Fibroblast of lung (primary cell): Measurements from ENCODE around the gene ABL2. TPM values are rescaled to one million over a fixed set of nuclear protein-coding genes. Genes with fewer than 3 reads are reported as not detected.
"Not testable (repeated sequence)": the region's sequence is repeated elsewhere in the genome, so short reads cannot be mapped to it uniquely, and the experiment has no call there.

Experiments used
- DNase-seq, 2 donors: peaks; one replicate each; pipeline versions ENCODE4 v3.0.0 to v3.0.0-alpha.2; 2010; ENCODE audit warnings: low read depth in 2 of 2
- H2AFZ ChIP-seq: 2 replicates; pipeline ENCODE4 v1.5.1; 2012; ENCODE audit warnings: low read length, control low read depth, inconsistent platforms
- H3K27ac ChIP-seq: 2 replicates; pipeline ENCODE4 v1.5.1; 2011; ENCODE audit warnings: low read length, control low read depth; ENCODE audit not compliant: insufficient read depth
- H3K27me3 ChIP-seq: 2 replicates; pipeline ENCODE4 v1.5.1; 2011; ENCODE audit warnings: mild to moderate bottlenecking, low read length; ENCODE audit not compliant: control insufficient read depth, insufficient read depth
- H3K36me3 ChIP-seq: 2 replicates; pipeline ENCODE4 v1.5.1; 2011; ENCODE audit warnings: low read length; ENCODE audit not compliant: control insufficient read depth, insufficient read depth
- H3K4me1 ChIP-seq: 2 replicates; pipeline ENCODE4 v1.5.1; 2011; ENCODE audit warnings: low read length; ENCODE audit not compliant: control insufficient read depth, insufficient read depth; ENCODE audit errors: extremely low read depth
- H3K4me2 ChIP-seq: 2 replicates; pipeline ENCODE4 v1.5.1; 2011; ENCODE audit warnings: low read length, control low read depth; ENCODE audit not compliant: insufficient read depth; ENCODE audit errors: extremely low read depth
- H3K4me3 ChIP-seq, 4 experiments: fragments of 200-600 bp in 1 of 4; sonication (generic) in 1 of 4; replicated peaks in 1 of 4; 2 replicates each; pipeline ENCODE4 v1.5.1; 2011 to 2016; ENCODE audit warnings: low read length in 4 of 4, low read depth in 3 of 4, mild to moderate bottlenecking in 3 of 4, control low read depth in 2 of 4, inconsistent platforms in 1 of 4, mixed read lengths in 1 of 4; ENCODE audit not compliant: insufficient read depth in 1 of 4; ENCODE audit errors: control extremely low read depth in 1 of 4
- H3K79me2 ChIP-seq: 2 replicates; pipeline ENCODE4 v1.5.1; 2012; ENCODE audit warnings: mild to moderate bottlenecking, low read length, inconsistent platforms; ENCODE audit not compliant: control insufficient read depth, insufficient read depth
- H3K9ac ChIP-seq: 2 replicates; pipeline ENCODE4 v1.5.1; 2011; ENCODE audit warnings: mild to moderate bottlenecking, low read length, control low read depth; ENCODE audit not compliant: insufficient read depth
- H3K9me3 ChIP-seq: 2 replicates; pipeline ENCODE4 v1.5.1; 2012; ENCODE audit warnings: low read depth, low read length; ENCODE audit not compliant: control insufficient read depth, insufficient read depth
- H4K20me1 ChIP-seq: 2 replicates; pipeline ENCODE4 v1.5.1; 2011; ENCODE audit warnings: low read length; ENCODE audit not compliant: control insufficient read depth, insufficient read depth; ENCODE audit errors: extremely low read depth
- EZH2 ChIP-seq: IDR thresholded peaks from 2 replicates; pipeline ENCODE4 v1.5.1; 2012; ENCODE audit warnings: low read length, control low read depth, mild to moderate bottlenecking; ENCODE audit errors: missing control alignments
- polyA plus RNA-seq, 2 donors: library from polyadenylated mRNA; depleted of rRNA in 1 of 2; stranded (reverse) in 1 of 2; unstranded in 1 of 2; fragments of >200 nt; gene quantifications; 2 replicates each; pipeline ENCODE4 v1.2.1, GENCODE V29; 2011 to 2012; ENCODE audit warnings: missing spikeins in 1 of 2
- total RNA-seq: library from RNA; depleted of rRNA; stranded (reverse); fragments of >200 nt; gene quantifications from 2 replicates; pipeline ENCODE4 v1.2.1, GENCODE V29; 2014
- TF ChIP-seq, protein P1 (sequence below), 2 donors: IDR thresholded peaks in 1 of 2; conservative IDR thresholded peaks in 1 of 2; 1 replicate in 1 of 2; 2 replicates in 1 of 2; pipeline ENCODE4 v1.5.1; 2011 to 2012; ENCODE audit warnings: low read length in 2 of 2, control low read depth in 1 of 2, inconsistent platforms in 1 of 2, low read depth in 1 of 2, mild to moderate bottlenecking in 1 of 2

ABL2 gene
- total and polyA plus RNA-seq, 2 donors (not counting 1 experiment from before 2014, with no cell fraction given): 36.1 to 85.4 TPM

DNA sequence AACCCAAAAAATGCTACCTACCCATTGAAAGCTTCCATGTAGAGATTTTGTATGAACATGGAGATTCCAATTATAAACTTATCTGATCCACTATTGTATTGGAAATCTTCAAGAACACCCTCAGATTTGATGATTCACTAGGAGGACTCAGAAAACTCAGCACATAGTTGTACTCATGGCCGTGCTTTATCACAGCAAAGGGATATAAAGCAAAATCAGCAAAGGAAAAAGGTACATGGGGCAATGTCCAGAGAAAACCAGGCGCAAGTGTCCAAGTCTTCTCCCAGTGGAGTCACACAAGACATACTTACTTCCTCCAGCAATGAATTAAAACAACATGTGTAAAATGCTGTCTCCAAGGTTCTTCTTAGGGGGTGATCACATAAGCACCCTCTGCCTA lies 28.9 kb downstream of the ABL2 start:
- DNase-seq: no peak
- H3K4me1 ChIP-seq: no peaks in the 10 kb centered on the region
- no peak overlapping the region for H3K9ac ChIP-seq
- TF ChIP-seq, protein P1, sequence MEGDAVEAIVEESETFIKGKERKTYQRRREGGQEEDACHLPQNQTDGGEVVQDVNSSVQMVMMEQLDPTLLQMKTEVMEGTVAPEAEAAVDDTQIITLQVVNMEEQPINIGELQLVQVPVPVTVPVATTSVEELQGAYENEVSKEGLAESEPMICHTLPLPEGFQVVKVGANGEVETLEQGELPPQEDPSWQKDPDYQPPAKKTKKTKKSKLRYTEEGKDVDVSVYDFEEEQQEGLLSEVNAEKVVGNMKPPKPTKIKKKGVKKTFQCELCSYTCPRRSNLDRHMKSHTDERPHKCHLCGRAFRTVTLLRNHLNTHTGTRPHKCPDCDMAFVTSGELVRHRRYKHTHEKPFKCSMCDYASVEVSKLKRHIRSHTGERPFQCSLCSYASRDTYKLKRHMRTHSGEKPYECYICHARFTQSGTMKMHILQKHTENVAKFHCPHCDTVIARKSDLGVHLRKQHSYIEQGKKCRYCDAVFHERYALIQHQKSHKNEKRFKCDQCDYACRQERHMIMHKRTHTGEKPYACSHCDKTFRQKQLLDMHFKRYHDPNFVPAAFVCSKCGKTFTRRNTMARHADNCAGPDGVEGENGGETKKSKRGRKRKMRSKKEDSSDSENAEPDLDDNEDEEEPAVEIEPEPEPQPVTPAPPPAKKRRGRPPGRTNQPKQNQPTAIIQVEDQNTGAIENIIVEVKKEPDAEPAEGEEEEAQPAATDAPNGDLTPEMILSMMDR (conservative IDR thresholded peaks at IDR 0.05 in 1 of 2, IDR thresholded peaks at IDR 0.05 in 1 of 2; ENCODE audit: low read depth in 1 of 2, low read length in 2 of 2): no peak
- no peaks in the 10 kb centered on the region for H3K9me3 ChIP-seq
- H3K79me2 ChIP-seq: peaks cover 8% of the 10 kb centered on the region
- no peaks in the 10 kb centered on the region for H4K20me1 ChIP-seq
- H3K27me3 ChIP-seq: no peaks in the 10 kb centered on the region
- no peaks in the 10 kb centered on the region for H3K36me3 ChIP-seq
- H3K4me3 ChIP-seq: no peak overlapping the region
- H3K4me2 ChIP-seq: no peak overlapping the region
- H2AFZ ChIP-seq: no peak overlapping the region
- no peak overlapping the region for H3K27ac ChIP-seq

DNA sequence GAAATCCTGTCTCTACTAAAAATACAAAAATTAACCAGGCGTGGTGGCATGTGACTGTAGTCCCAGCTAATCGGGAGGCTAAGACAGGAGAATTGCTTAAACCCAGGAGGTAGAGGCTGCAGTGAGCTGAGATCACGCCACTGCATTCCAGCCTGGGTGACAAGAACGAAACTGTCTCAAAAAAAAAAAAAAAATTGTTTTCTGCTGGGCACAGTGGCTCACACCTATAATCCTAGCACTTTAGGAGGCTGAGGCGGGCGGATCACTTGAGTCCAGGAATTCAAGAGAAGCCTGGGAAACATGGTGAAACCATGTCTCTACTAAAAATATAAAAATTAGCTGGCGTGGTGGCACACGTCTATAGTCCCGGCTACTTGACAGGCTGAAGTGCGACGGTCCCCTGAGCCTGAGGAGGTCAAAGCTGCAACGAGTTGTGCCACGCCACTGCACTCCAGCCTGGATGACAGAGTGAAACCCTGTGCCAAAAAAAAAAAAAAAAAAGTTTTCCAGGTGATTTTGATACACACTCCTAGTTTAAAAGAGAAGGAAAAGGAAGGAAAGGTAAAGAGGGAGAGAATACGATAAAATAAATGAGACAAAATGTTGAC lies 31.7 kb downstream of the ABL2 start:
- Histone ChIP-seq H3K27me3 (no peaks in the 10 kb centered on the region), H3K4me1 (no peaks in the 10 kb centered on the region), H3K4me2 (no peak overlapping the region), H3K27ac (no peak overlapping the region), H4K20me1 (no peaks in the 10 kb centered on the region), H2AFZ (no peak overlapping the region), H3K9ac (no peak overlapping the region), H3K9me3 (no peaks in the 10 kb centered on the region), H3K36me3 (no peaks in the 10 kb centered on the region), H3K79me2 (peaks cover 10% of the 10 kb centered on the region), H3K4me3 (no peak overlapping the region)
- no peak for TF ChIP-seq EZH2
- TF ChIP-seq, protein P1 (conservative IDR thresholded peaks at IDR 0.05 in 1 of 2, IDR thresholded peaks at IDR 0.05 in 1 of 2; ENCODE audit: low read depth in 1 of 2, low read length in 2 of 2): no peak
- no peak for DNase-seq

DNA sequence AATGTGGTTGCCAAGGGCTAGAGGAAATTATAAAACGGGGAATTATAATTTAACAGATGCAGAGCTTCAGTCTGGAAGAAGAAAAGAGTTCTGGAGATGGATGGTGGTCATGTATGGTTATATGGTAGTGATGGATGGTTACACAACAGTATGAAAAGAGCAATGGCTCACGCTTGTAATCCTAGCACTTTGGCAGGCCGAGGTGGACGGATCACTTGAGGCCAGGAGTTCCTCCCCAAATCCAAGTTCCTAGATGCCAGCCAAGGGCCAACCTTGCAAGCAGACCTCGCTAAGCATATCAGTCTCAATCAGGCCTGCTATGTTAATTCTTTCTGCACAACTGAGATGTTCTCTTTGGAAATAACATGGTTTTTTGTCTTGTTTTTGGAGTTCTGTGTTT lies 33.6 kb downstream of the ABL2 start:
- H3K27ac ChIP-seq, H2AFZ ChIP-seq, H3K9ac ChIP-seq, H3K4me1 ChIP-seq, H3K36me3 ChIP-seq, H3K4me2 ChIP-seq, H3K4me3 ChIP-seq, H3K27me3 ChIP-seq, DNase-seq, H3K9me3 ChIP-seq, H4K20me1 ChIP-seq: not testable (repeated sequence)
- peaks cover 13% of the 10 kb centered on the region for H3K79me2 ChIP-seq
